ENCODE data around the gene TOR3A. TPM values are rescaled to one million over a fixed set of nuclear protein-coding genes. Genes with fewer than 3 reads are reported as not detected.

The TOR3A gene
- total RNA-seq, 3 donors from 2014 or later (not counting 1 experiment from before 2014, with no cell fraction given) = 22.7 to 33.3 (median 29.0) TPM

GRCh38 chr1:179121159-179121938 lies 39.5 kb downstream of the TOR3A start:
- H3K4me3 Mint-ChIP-seq = no peak overlapping the region
- H3K4me1 Mint-ChIP-seq = no peaks in the 10 kb centered on the region
- no peaks in the 10 kb centered on the region for H3K4me1 ChIP-seq (ENCODE audit: control insufficient read depth, insufficient read depth, low read length)
- H3K36me3 ChIP-seq (ENCODE audit: control insufficient read depth, insufficient read depth, low read length) = peaks cover 13% of the 10 kb centered on the region
- no peaks in the 10 kb centered on the region for H3K36me3 Mint-ChIP-seq
- H3K9me3 ChIP-seq (ENCODE audit: control insufficient read depth, insufficient read depth, low read length) = no peaks in the 10 kb centered on the region
- no peaks in the 10 kb centered on the region for H3K27me3 Mint-ChIP-seq (ENCODE audit: low read depth in 2 of 2)
- intact Hi-C loops (cut with micrococcal nuclease) = loop anchor here (1.0 kb wide), 1 partner anchor 248 kb away; no protein-coding TSS in a partner anchor
- ATAC-seq = peak in 1 of 3 donors; percentile 42
- TF ChIP-seq, protein P1, sequence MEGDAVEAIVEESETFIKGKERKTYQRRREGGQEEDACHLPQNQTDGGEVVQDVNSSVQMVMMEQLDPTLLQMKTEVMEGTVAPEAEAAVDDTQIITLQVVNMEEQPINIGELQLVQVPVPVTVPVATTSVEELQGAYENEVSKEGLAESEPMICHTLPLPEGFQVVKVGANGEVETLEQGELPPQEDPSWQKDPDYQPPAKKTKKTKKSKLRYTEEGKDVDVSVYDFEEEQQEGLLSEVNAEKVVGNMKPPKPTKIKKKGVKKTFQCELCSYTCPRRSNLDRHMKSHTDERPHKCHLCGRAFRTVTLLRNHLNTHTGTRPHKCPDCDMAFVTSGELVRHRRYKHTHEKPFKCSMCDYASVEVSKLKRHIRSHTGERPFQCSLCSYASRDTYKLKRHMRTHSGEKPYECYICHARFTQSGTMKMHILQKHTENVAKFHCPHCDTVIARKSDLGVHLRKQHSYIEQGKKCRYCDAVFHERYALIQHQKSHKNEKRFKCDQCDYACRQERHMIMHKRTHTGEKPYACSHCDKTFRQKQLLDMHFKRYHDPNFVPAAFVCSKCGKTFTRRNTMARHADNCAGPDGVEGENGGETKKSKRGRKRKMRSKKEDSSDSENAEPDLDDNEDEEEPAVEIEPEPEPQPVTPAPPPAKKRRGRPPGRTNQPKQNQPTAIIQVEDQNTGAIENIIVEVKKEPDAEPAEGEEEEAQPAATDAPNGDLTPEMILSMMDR (IDR thresholded peaks at IDR 0.05) = peak; percentile 48
- H3K27ac ChIP-seq (ENCODE audit: low read length) = no peak overlapping the region
- H3K9me3 Mint-ChIP-seq = no peaks in the 10 kb centered on the region
- DNase-seq = peak in 1 of 2 donors; percentile 71
- H3K27ac Mint-ChIP-seq = no peak overlapping the region
- H3K27me3 ChIP-seq (ENCODE audit: control insufficient read depth, insufficient read depth, low read length) = no peaks in the 10 kb centered on the region
- WGBS (ENCODE audit: insufficient coverage) = 83% methylated on average over 7 of the region's 7 CpGs
- H3K4me3 ChIP-seq (ENCODE audit: low read length) = no peak overlapping the region

DNA sequence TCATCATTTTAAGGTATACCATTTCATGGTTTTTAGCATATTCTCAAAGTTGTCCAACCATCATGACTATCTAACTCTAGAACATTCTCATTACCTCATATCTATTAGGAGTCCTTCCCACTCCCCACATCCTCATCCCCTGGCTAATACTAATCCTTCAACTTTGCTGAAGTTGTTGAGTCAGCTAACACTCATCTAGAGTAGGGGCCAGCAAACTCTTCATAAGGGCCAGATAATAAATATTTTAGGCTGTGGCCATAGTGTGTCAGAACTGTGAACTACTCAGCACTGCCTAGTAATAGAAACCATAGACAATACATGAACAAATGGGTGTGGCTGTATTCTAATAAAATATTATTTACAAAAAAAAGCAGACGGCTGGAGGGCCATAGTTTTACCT lies 43.0 kb downstream of the TOR3A start:
- Mint-ChIP-seq H3K27ac (no peak overlapping the region), H3K27me3 (ENCODE audit: low read depth in 2 of 2) (no peaks in the 10 kb centered on the region), H3K9me3 (peaks cover 0 to 2% of the 10 kb centered on the region in 2 donors), H3K36me3 (no peaks in the 10 kb centered on the region), H3K4me3 (no peak overlapping the region), H3K4me1 (peaks cover 6 to 9% of the 10 kb centered on the region in 2 donors)
- DNase-seq (no peak), ATAC-seq (no peak)
- TF ChIP-seq, protein P1 (IDR thresholded peaks at IDR 0.05) = no peak
- Histone ChIP-seq H3K27ac (ENCODE audit: low read length) (no peak overlapping the region), H3K27me3 (ENCODE audit: control insufficient read depth, insufficient read depth, low read length) (no peaks in the 10 kb centered on the region), H3K36me3 (ENCODE audit: control insufficient read depth, insufficient read depth, low read length) (peaks cover 4% of the 10 kb centered on the region), H3K4me3 (ENCODE audit: low read length) (no peak overlapping the region), H3K9me3 (ENCODE audit: control insufficient read depth, insufficient read depth, low read length) (no peaks in the 10 kb centered on the region), H3K4me1 (ENCODE audit: control insufficient read depth, insufficient read depth, low read length) (peaks cover 7% of the 10 kb centered on the region)
- WGBS (ENCODE audit: insufficient coverage) = no CpG with 5 or more reads among the region's 1 CpG
- intact Hi-C loops (cut with micrococcal nuclease) = loop anchor here (5.0 kb wide), 1 partner anchor 167 kb away; the partner anchor contains the start of gene SOAT1

- ATAC-seq (no peak), DNase-seq (no peak)
- H3K4me1 ChIP-seq (ENCODE audit: control insufficient read depth, insufficient read depth, low read length) = peaks cover 11% of the 10 kb centered on the region
- 97% methylated on average over 8 of the region's 8 CpGs for WGBS (ENCODE audit: insufficient coverage)
- Mint-ChIP-seq H3K27me3 (ENCODE audit: low read depth in 2 of 2) (no peaks in the 10 kb centered on the region), H3K4me1 (peaks cover 6 to 13% of the 10 kb centered on the region in 2 donors), H3K36me3 (no peaks in the 10 kb centered on the region), H3K27ac (no peak overlapping the region), H3K4me3 (no peak overlapping the region), H3K9me3 (peaks cover 0 to 2% of the 10 kb centered on the region in 2 donors)
- H3K27me3 ChIP-seq (ENCODE audit: control insufficient read depth, insufficient read depth, low read length) = no peaks in the 10 kb centered on the region
- H3K27ac ChIP-seq (ENCODE audit: low read length) = no peak overlapping the region
- no peaks in the 10 kb centered on the region for H3K36me3 ChIP-seq (ENCODE audit: control insufficient read depth, insufficient read depth, low read length)
- TF ChIP-seq, protein P1 (IDR thresholded peaks at IDR 0.05) = no peak
- H3K4me3 ChIP-seq (ENCODE audit: low read length) = no peak overlapping the region
- intact Hi-C loops (cut with micrococcal nuclease) = loop anchor here (5.0 kb wide), 1 partner anchor 166 kb away; the partner anchor contains the start of gene SOAT1
- no peaks in the 10 kb centered on the region for H3K9me3 ChIP-seq (ENCODE audit: control insufficient read depth, insufficient read depth, low read length)
Observed at GRCh38 chr1:179126338-179127060, 44.6 kb downstream of the TOR3A start.
